Lower lobe of right lung (tissue), 2 donors: ENCODE data around the gene NUP43. TPM values are rescaled to one million over a fixed set of nuclear protein-coding genes. Genes with fewer than 3 reads are reported as not detected.

ENCODE experiments used
- ATAC-seq, 2 donors: fragments of 200-7000 bp; cut with Tn5 transposase; one replicate each; pipeline ENCODE4 v1.9.1; 2020 to 2022; ENCODE audit warnings: mild to moderate bottlenecking in 2 of 2, moderate library complexity in 2 of 2
- DNase-seq: peaks from one replicate; pipeline ENCODE4 v3.0.0-alpha.2; 2020
- H3K27ac ChIP-seq: fragments of 200-600 bp; one replicate; pipeline ENCODE4 v1.8.0; 2022
- H3K27me3 ChIP-seq: fragments of 200-600 bp; one replicate; pipeline ENCODE4 v1.8.0; 2022; ENCODE audit warnings: low read depth
- H3K36me3 ChIP-seq: fragments of 200-600 bp; one replicate; pipeline ENCODE4 v1.8.0; 2022; ENCODE audit warnings: mild to moderate bottlenecking
- H3K4me1 ChIP-seq: fragments of 200-600 bp; one replicate; pipeline ENCODE4 v1.8.0; 2022
- H3K4me3 ChIP-seq: fragments of 200-600 bp; one replicate; pipeline ENCODE4 v1.8.0; 2022; ENCODE audit warnings: mild to moderate bottlenecking
- H3K9me3 ChIP-seq: fragments of 200-600 bp; one replicate; pipeline ENCODE4 v1.8.0; 2022
- CTCF ChIP-seq: fragments of 200-600 bp; IDR thresholded peaks from one replicate; pipeline ENCODE4 v1.8.0; 2022; ENCODE audit warnings: antibody characterized with exemption, mild to moderate bottlenecking
- intact Hi-C: fragments of 100-400 bp; cut with DNase I; formaldehyde crosslinking; loops from one replicate; pipeline ENCODE4 v1.11.0; 2022
- total RNA-seq: library from RNA; stranded (reverse); fragmentation: NEBNext Ultra II Directional; extraction: Animal tissue kit (Norgen Biotek cat#: 25700); gene quantifications from one replicate; pipeline ENCODE4 v1.2.1, GENCODE V29; 2021
- donor health status: DM: no; HTN: yes; CAD: no; lungs with severe emphysema.

NUP43 gene
- total RNA-seq, 1 donor from 2014 or later = 22.0 TPM

GRCh38 chr6:149699150-149699549 is 47.2 kb downstream of the NUP43 start:
- intact Hi-C loops = no loop called here
- Histone ChIP-seq H3K4me3 (no peak overlapping the region), H3K27ac (no peak overlapping the region), H3K36me3 (peaks cover 29% of the 10 kb centered on the region), H3K4me1 (peaks cover 21% of the 10 kb centered on the region), H3K9me3 (no peaks in the 10 kb centered on the region), H3K27me3 (no peaks in the 10 kb centered on the region)
- no peak for TF ChIP-seq CTCF
- ATAC-seq (no peak), DNase-seq (no peak)

DNA sequence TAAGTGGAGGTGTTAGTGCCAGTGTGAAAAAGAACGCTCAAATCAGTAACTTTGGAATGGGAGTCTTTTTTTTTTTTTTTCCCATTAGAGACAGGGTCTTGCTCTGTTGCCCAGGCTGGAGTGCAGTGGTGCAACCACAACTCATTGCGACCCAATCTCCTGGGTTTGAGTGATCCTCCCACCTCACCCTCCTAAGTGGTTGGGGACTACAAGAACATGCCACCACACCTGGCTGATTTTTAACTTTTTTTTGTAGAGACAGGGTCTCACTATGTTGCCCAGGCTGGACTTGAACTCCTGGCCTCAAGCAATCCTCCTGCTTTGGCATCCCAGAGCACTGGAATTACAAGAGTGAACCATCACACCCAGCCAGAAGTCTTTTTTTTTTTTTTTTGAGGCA is 48.2 kb downstream of the NUP43 start:
- Histone ChIP-seq H3K27me3 (no peaks in the 10 kb centered on the region), H3K36me3 (peaks cover 39% of the 10 kb centered on the region), H3K9me3 (no peaks in the 10 kb centered on the region)

DNA sequence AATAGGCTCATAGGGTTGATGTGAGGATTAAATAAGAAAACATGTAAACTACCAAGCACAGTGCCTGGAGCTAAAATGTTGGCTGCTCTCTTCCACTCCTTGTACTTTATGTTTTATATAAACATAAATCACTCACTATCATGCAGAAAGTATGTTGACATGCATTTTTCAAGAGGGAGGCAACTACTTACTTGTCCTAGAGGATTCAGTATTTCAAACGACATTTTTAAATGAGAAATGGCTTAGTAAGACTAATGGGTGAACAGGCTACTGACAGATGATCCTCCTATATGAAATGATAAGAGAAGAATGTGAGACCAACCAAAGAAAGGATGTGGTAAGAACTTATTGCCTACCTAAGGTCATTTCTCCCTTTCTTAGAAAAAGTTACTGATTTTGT is 49.4 kb downstream of the NUP43 start:
- peaks cover 49% of the 10 kb centered on the region for H3K36me3 ChIP-seq
- no peak for ATAC-seq
- intact Hi-C loops = no loop called here
- H3K4me1 ChIP-seq = peaks cover 13% of the 10 kb centered on the region
- no peaks in the 10 kb centered on the region for H3K27me3 ChIP-seq
- no peak for DNase-seq
- H3K9me3 ChIP-seq = no peaks in the 10 kb centered on the region
- H3K4me3 ChIP-seq = no peak overlapping the region
- no peak for TF ChIP-seq CTCF
- H3K27ac ChIP-seq = no peak overlapping the region

More for the DNA sequence above, 48.2 kb downstream of the NUP43 start:
- intact Hi-C loops = no loop called here
- no peak for ATAC-seq
- DNase-seq = no peak
- no peak overlapping the region for H3K27ac ChIP-seq
- H3K4me3 ChIP-seq = no peak overlapping the region
- TF ChIP-seq CTCF = no peak
- H3K4me1 ChIP-seq = peaks cover 21% of the 10 kb centered on the region

- H3K36me3 ChIP-seq = peaks cover 57% of the 10 kb centered on the region
- no peaks in the 10 kb centered on the region for H3K9me3 ChIP-seq
- intact Hi-C loops = no loop called here
- H3K4me1 ChIP-seq = peaks cover 5% of the 10 kb centered on the region
- H3K27ac ChIP-seq = no peak overlapping the region
- DNase-seq = no peak
- H3K4me3 ChIP-seq = no peak overlapping the region
- ATAC-seq = no peak
- no peak for TF ChIP-seq CTCF
- H3K27me3 ChIP-seq = no peaks in the 10 kb centered on the region
Measured at GRCh38 chr6:149694921-149695320, 51.4 kb downstream of the NUP43 start.

- DNase-seq = no peak
- H3K36me3 ChIP-seq = peaks cover 72% of the 10 kb centered on the region
- no peak overlapping the region for H3K4me3 ChIP-seq
- no peak for ATAC-seq
- H3K4me1 ChIP-seq = no peaks in the 10 kb centered on the region
- H3K9me3 ChIP-seq = no peaks in the 10 kb centered on the region
- no peak overlapping the region for H3K27ac ChIP-seq
- no peaks in the 10 kb centered on the region for H3K27me3 ChIP-seq
- intact Hi-C loops = no loop called here
- no peak for TF ChIP-seq CTCF
Measured at GRCh38 chr6:149691201-149691600, 55.1 kb downstream of the NUP43 start.

GRCh38 chr6:149686230-149686629 is 60.1 kb downstream of the NUP43 start:
- H3K27ac ChIP-seq = no peak overlapping the region
- peaks cover 69% of the 10 kb centered on the region for H3K36me3 ChIP-seq
- no peaks in the 10 kb centered on the region for H3K4me1 ChIP-seq
- no peak overlapping the region for H3K4me3 ChIP-seq
- DNase-seq (no peak), ATAC-seq (no peak)
- no peak for TF ChIP-seq CTCF
- H3K9me3 ChIP-seq = no peaks in the 10 kb centered on the region
- H3K27me3 ChIP-seq = no peaks in the 10 kb centered on the region
- intact Hi-C loops = no loop called here
